SIG-M5 treated with dmso at 0.1 percent for 504 hours (cell line): Measurements from ENCODE around the gene ENDOV.
A peak's percentile ranks its signal among the peaks of the same experiment; 100 is the strongest.

ENCODE experiments used
- DNase-seq: peaks from one replicate; lab custom pipeline; 2025; ENCODE audit not compliant: unreplicated experiment; lab: John Stamatoyannopoulos, UW

ENDOV gene

GRCh38 chr17:80430446-80431245, 15.7 kb downstream of the ENDOV start:
- no peak for DNase-seq

DNA sequence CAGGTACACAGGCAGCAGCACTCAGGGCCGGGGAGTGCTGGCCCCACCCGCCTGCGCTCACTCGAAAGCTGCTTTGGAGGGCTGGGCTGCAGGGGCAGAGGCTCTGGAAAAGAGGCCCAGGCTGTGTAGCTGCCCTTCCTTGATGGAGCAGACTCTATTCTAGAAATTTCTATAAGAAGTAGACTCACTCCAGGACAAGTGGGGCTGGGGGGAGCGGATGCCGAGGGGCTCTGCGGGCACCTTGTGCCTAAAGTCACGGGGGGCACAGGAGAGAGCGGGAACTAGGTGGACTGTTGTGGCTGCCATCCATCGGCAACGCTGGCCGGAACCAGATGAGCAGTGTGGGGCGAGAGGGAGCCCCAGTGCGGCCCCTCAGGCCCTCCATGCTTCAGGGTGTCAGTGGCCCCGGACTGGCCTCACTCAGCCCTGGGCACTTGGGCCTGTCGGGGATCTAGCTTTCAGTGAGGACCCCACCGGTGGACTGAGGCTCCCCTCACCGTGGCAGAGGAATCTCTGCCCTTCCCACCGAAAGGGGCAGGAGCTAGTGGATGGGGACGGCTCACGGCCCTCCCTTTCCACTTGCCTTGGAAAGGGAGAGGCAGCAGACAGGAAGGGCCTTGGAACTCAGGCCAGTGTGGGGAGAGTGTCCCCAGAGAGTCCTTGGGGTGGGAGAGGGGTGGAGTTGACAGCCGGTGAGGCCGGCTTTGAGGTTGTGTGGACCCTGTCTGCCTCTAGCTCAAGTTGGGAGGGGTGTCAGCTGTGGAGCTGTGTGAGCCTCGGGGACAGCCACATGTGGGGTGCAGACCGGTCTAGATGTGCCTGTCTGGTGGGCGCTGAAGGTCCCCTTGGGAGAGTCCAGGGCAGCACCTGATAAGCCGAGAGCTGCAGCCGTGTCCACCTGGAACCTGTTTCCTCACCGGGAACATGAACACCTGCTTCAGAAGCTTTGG, 16.6 kb downstream of the ENDOV start:
- DNase-seq, result no peak

GRCh38 chr17:80432350-80432955, 17.5 kb downstream of the ENDOV start:
- no peak for DNase-seq

- no peak for DNase-seq
These were observed 18.1 kb downstream of the ENDOV start for GRCh38 chr17:80432961-80433550.

- DNase-seq, result no peak
These were observed 19.1 kb downstream of the ENDOV start for GRCh38 chr17:80433916-80434666.

DNA sequence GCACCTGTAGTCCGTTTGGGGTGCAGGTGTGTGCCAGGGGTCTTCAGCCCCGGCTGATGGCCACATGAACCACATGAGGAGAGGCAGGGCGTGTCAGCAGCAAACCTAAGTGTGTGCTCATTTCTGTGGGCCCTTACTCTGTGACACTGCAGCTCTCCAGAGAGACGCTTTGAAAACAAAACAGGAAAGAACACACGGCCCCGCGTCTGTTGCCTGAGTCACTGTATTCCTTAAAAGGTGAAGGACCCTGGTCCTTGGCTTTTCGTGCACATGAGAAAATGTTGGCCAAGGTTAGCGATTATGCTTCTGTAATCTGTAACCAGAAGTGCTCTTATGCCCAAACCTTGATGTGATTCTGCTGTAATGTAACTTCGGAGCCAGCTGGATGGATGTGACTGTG, 22.6 kb downstream of the ENDOV start:
- DNase-seq, result no peak

DNA sequence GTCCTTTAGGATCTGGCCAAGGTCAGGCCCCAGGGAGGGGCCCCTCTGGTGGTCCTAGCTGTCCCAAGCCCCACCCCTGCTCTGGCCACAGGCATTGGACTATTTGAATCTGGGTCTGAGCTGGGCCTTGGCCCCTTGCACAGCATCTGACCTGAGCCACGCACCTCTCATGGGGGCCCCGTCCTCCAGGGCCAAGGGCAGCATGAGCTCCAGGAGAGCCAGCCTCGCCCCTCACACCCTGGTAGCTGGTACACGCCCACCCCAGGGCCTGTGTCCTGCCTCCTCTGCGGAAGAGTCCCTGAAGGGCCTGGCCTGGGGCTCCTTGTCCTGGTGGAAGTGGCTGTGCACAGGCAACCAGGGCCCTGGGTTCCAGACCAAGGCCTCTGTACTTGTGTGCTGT, 23.8 kb downstream of the ENDOV start:
- no peak for DNase-seq

GRCh38 chr17:80439499-80439898, 24.5 kb downstream of the ENDOV start:
- no peak for DNase-seq

DNA sequence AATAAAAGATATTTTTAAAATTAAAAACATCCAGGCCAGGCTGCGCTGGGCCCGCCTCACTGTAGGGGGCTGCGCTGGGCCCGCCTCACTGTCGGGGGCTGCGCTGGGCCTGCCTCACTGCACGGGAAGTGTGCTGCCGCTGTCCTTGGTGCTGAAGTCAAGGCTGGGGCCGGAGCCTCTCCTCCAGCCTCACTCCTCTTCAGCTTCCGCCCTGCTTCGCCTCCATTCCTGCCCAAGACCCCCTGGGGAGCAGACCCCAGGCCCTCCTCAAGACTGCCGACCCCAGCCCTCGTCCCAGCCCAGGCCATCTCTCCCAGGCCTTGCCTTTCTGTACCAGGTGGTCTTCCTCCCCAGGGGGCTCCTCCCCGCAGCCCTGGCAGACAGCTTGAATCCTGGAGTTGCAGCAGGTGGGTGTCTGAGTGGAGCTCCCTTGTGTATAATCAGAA, 26.2 kb downstream of the ENDOV start:
- peak; percentile 38 for DNase-seq

GRCh38 chr17:80441598-80442322, 26.8 kb downstream of the ENDOV start:
- DNase-seq, result no peak

GRCh38 chr17:80442323-80442659, 27.3 kb downstream of the ENDOV start:
- DNase-seq, result no peak

DNA sequence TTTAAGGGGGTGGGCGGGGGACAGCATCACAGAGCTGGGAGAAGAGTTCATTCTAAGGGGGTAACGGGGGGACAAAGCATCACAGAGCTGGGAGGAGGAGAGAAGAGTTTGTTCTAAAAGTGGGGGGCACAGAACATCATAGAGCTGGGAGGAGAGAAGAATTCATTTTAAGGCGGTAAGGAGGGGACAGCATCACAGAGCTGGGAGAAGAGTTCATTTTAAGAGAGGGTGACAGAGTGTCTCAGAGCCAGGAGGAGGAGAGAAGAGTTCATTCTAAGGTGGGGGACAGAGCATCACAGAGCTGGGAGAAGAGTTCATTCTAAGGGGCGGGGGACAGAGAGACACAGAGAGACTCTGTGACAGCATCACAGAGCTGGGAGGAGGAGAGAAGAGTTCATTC, 27.8 kb downstream of the ENDOV start:
- no peak for DNase-seq

DNA sequence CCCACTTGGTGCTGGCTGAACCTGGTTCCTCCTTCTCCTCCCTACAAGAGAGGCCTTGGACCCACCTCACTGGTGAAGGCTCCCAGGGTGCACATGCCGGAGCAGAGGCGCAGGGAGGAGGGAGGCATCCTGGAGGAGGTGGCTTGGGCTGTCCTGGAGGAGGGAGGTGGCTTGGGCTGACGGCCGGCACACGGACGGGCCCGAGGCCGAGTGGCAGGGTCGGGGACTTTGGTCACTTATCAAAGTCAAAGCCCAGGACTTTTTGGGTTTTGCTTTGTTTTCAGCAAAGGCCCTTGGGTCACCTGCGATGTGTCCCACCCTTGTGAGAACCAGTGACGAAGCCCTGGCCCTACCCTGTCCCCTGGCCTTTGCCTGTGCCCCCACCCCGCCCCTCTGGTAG, 28.5 kb downstream of the ENDOV start:
- no peak for DNase-seq

- DNase-seq, result no peak
These were observed 29.1 kb downstream of the ENDOV start for GRCh38 chr17:80443916-80444643.

DNA sequence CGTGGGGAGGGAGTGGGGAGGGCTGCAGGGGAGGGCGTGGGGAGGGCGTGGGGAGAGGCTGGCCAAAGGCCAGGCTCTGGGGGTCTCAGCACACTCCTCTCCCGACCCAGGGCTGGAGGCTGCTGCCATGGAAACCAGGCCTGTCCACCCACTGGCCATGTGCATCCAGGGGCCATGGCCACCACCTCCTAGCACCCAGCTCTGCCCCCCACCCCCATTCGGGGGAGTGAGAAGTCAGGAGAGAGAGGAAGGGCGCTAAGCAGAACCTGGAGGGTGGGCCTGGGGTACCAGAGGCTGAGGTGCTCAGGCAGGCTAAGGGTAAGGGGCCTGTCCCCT, 29.6 kb downstream of the ENDOV start:
- DNase-seq, result no peak

DNA sequence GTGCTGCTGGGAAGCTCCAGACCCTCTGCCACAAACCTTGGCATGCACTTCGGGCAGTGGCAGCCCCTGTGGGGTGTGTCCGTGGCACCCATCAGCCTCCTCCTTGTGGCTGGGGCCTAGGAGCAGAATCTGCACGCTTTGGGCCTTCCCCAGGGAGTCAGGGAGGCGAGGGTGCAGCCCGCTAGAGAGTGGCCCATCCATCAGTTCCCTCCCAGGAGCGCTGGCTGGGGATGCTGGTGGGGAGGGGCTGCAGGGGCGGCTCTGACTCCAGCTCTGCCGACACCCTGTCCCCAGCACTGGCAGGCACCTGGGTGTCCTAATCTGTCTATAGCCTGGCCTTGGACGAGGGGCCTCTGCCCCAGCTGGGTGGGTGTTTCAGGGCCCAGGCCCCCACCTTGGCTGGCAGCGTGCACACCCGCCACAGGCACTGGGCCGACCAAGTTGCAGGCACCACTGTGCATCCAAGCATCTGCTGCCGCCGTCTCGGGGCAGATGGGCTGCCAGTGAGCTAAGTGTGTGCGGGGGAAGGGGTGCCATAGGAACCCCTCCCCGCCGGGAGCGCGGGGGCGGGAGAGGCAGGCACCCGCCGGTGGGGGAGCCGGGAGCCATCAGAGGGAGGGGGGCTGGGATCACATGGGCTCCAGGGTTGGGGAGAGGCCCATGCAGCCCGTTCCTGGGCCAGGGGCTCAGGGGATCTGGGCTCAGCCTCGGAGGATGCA, 30.2 kb downstream of the ENDOV start:
- DNase-seq, result no peak

DNA sequence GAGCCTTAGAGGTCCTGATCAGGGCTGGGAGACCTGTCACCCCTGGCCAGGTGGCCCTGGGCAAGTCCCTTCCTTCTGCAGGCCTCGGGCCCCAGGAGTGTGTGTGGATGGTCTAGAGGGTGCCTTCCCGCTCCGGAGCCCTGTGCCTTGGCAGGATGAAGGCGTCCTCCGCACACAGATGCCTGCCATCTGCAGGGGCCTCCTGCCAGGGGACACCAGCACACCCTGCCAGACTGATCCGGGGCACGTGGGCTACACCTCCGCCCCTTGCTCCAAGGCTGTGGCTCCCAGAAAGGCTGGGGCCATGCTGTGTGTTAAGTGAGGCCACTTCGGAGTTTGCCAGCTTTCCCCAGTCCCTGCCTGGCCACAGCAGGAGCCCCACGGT, 30.8 kb downstream of the ENDOV start:
- no peak for DNase-seq

GRCh38 chr17:80446645-80447405, 31.9 kb downstream of the ENDOV start:
- no peak for DNase-seq
